IPS-20b (cell line): ENCODE data around the gene WSB1.
A peak's percentile ranks its signal among the peaks of the same experiment; 100 is the strongest.
"Not testable (repeated sequence)": the region's sequence is repeated elsewhere in the genome, so short reads cannot be mapped to it uniquely, and the experiment has no call there.

Experiments used
- H3K27ac ChIP-seq: one replicate; pipeline ENCODE4 v1.5.1; 2013; ENCODE audit warnings: low read length
- H3K27me3 ChIP-seq: 2 replicates; pipeline ENCODE4 v1.6.1; 2013; ENCODE audit warnings: mild to moderate bottlenecking, low read length, inconsistent platforms; ENCODE audit not compliant: insufficient read depth
- H3K36me3 ChIP-seq: 2 replicates; pipeline ENCODE4 v1.6.1; 2013; ENCODE audit warnings: low read depth, mild to moderate bottlenecking, inconsistent platforms, low read length, moderate library complexity; ENCODE audit not compliant: insufficient read depth
- H3K4me1 ChIP-seq: 2 replicates; pipeline ENCODE4 v1.6.1; 2013; ENCODE audit warnings: mild to moderate bottlenecking, control low read depth, inconsistent platforms, low read length, moderate library complexity; ENCODE audit not compliant: insufficient read depth
- H3K4me3 ChIP-seq: 2 replicates; pipeline ENCODE4 v1.5.1; 2013; ENCODE audit warnings: mild to moderate bottlenecking, low read length, inconsistent platforms
- H3K9ac ChIP-seq: 2 replicates; pipeline ENCODE4 v1.6.1; 2013; ENCODE audit warnings: low read depth, mild to moderate bottlenecking, inconsistent platforms, low read length, moderate library complexity
- H3K9me3 ChIP-seq: 2 replicates; pipeline ENCODE4 v1.6.1; 2013; ENCODE audit warnings: mild to moderate bottlenecking, low read depth, low read length, inconsistent platforms; ENCODE audit not compliant: insufficient read depth

WSB1 gene

GRCh38 chr17:27263386-27263785 is 30.5 kb upstream of the WSB1 start:
- no peaks in the 10 kb centered on the region for H3K4me1 ChIP-seq
- H3K27me3 ChIP-seq, result no peaks in the 10 kb centered on the region; the same call in 1 of the 2 replicates
- H3K4me3 ChIP-seq, result no peak overlapping the region
- H3K9ac ChIP-seq, result no peak overlapping the region
- no peaks in the 10 kb centered on the region for H3K36me3 ChIP-seq
- H3K9me3 ChIP-seq, result no peaks in the 10 kb centered on the region
- no peak overlapping the region for H3K27ac ChIP-seq

- Histone ChIP-seq H3K4me3 (no peak overlapping the region), H3K9ac (no peak overlapping the region), H3K36me3 (no peaks in the 10 kb centered on the region), H3K27ac (no peak overlapping the region), H3K27me3 (no peaks in the 10 kb centered on the region; the same call in 1 of the 2 replicates), H3K4me1 (no peaks in the 10 kb centered on the region), H3K9me3 (no peaks in the 10 kb centered on the region)
Measured at GRCh38 chr17:27264068-27264812, 29.7 kb upstream of the WSB1 start.

- Histone ChIP-seq H3K9me3 (no peaks in the 10 kb centered on the region), H3K27ac (no peak overlapping the region), H3K4me1 (no peaks in the 10 kb centered on the region), H3K4me3 (no peak overlapping the region), H3K36me3 (no peaks in the 10 kb centered on the region), H3K9ac (no peak overlapping the region), H3K27me3 (no peaks in the 10 kb centered on the region; the same call in 1 of the 2 replicates)
Measured at GRCh38 chr17:27265333-27265732, 28.6 kb upstream of the WSB1 start.

- no peak overlapping the region for H3K27ac ChIP-seq
- H3K4me1 ChIP-seq, result no peaks in the 10 kb centered on the region
- no peak overlapping the region for H3K4me3 ChIP-seq
- no peaks in the 10 kb centered on the region for H3K9me3 ChIP-seq
- no peak overlapping the region for H3K9ac ChIP-seq
- no peaks in the 10 kb centered on the region; the same call in 1 of the 2 replicates for H3K27me3 ChIP-seq
- H3K36me3 ChIP-seq, result no peaks in the 10 kb centered on the region
Measured at GRCh38 chr17:27266228-27266627, 27.7 kb upstream of the WSB1 start.

GRCh38 chr17:27268394-27269085 is 25.4 kb upstream of the WSB1 start:
- no peaks in the 10 kb centered on the region for H3K4me1 ChIP-seq
- no peak overlapping the region for H3K9ac ChIP-seq
- no peak overlapping the region for H3K4me3 ChIP-seq
- no peaks in the 10 kb centered on the region for H3K9me3 ChIP-seq
- H3K36me3 ChIP-seq, result no peaks in the 10 kb centered on the region
- H3K27ac ChIP-seq, result no peak overlapping the region
- H3K27me3 ChIP-seq, result no peaks in the 10 kb centered on the region

GRCh38 chr17:27269201-27269600 is 24.7 kb upstream of the WSB1 start:
- no peaks in the 10 kb centered on the region for H3K36me3 ChIP-seq
- H3K27ac ChIP-seq, result no peak overlapping the region
- no peak overlapping the region for H3K9ac ChIP-seq
- no peaks in the 10 kb centered on the region for H3K9me3 ChIP-seq
- H3K27me3 ChIP-seq, result no peaks in the 10 kb centered on the region; the same call in 1 of the 2 replicates
- H3K4me1 ChIP-seq, result no peaks in the 10 kb centered on the region
- H3K4me3 ChIP-seq, result no peak overlapping the region

- Histone ChIP-seq H3K9me3 (no peaks in the 10 kb centered on the region), H3K4me1 (no peaks in the 10 kb centered on the region), H3K27me3 (no peaks in the 10 kb centered on the region; the same call in 1 of the 2 replicates), H3K27ac (no peak overlapping the region), H3K9ac (no peak overlapping the region), H3K36me3 (no peaks in the 10 kb centered on the region), H3K4me3 (no peak overlapping the region)
Measured at GRCh38 chr17:27269974-27270373, 23.9 kb upstream of the WSB1 start.

GRCh38 chr17:27276653-27277156 is 17.2 kb upstream of the WSB1 start:
- Histone ChIP-seq H3K4me1 (peaks cover 6% of the 10 kb centered on the region; the same call in 1 of the 2 replicates), H3K27me3 (no peaks in the 10 kb centered on the region; the same call in 1 of the 2 replicates), H3K36me3 (no peaks in the 10 kb centered on the region), H3K9ac (peak overlapping the region; percentile 89), H3K27ac (peak overlapping the region; percentile 80), H3K4me3 (peak overlapping the region; percentile 62), H3K9me3 (no peaks in the 10 kb centered on the region)

- H3K9ac ChIP-seq, H3K36me3 ChIP-seq, H3K27ac ChIP-seq, H3K9me3 ChIP-seq, H3K27me3 ChIP-seq, H3K4me1 ChIP-seq, H3K4me3 ChIP-seq: not testable (repeated sequence)
Measured at GRCh38 chr17:27279132-27279531, 14.8 kb upstream of the WSB1 start.

GRCh38 chr17:27280527-27280926 is 13.4 kb upstream of the WSB1 start:
- Histone ChIP-seq H3K27me3 (no peaks in the 10 kb centered on the region), H3K9me3 (no peaks in the 10 kb centered on the region), H3K27ac (no peak overlapping the region), H3K36me3 (no peaks in the 10 kb centered on the region), H3K9ac (no peak overlapping the region), H3K4me3 (no peak overlapping the region), H3K4me1 (peaks cover 6% of the 10 kb centered on the region; the same call in 1 of the 2 replicates)

- Histone ChIP-seq H3K9me3 (no peaks in the 10 kb centered on the region), H3K36me3 (no peaks in the 10 kb centered on the region), H3K27me3 (no peaks in the 10 kb centered on the region), H3K4me1 (peaks cover 6% of the 10 kb centered on the region; the same call in 1 of the 2 replicates), H3K4me3 (no peak overlapping the region), H3K27ac (no peak overlapping the region), H3K9ac (no peak overlapping the region)
Measured at GRCh38 chr17:27281438-27281837, 12.5 kb upstream of the WSB1 start.
